A673 (cell line): ENCODE data around the gene ZBTB25. TPM values are rescaled to one million over a fixed set of nuclear protein-coding genes. Genes with fewer than 3 reads are reported as not detected.

Experiments
- BruUV-seq: library from RNA; stranded (reverse); fragments of 400-500 nt; replicated peaks from 2 replicates; lab custom pipeline; 2021; lab: Mats Ljungman, UMichigan
- CTCF ChIA-PET: fragments of 300-600 bp; sonication (Branson Sonifier 250); formaldehyde crosslinking; loops from one replicate; lab custom pipeline; 2022; ENCODE audit warnings: antibody characterized with exemption; lab: Charles Lee
- POLR2A ChIA-PET: fragments of 300-600 bp; sonication (Branson Sonifier 250); formaldehyde crosslinking; loops from one replicate; lab custom pipeline; 2022; ENCODE audit warnings: antibody characterized with exemption; ENCODE audit not compliant: low non-redundant PET; lab: Charles Lee
- DNase-seq: peaks from one replicate; pipeline ENCODE4 v3.0.0-alpha.2; 2015; ENCODE audit warnings: low spot score
- H3K27ac ChIP-seq: fragments of 200-600 bp; sonication (generic); 2 replicates; pipeline ENCODE4 v1.5.1; 2016; ENCODE audit warnings: mixed run types, low read depth, mild to moderate bottlenecking, mixed read lengths, antibody characterized with exemption, low read length; ENCODE audit not compliant: poor library complexity, severe bottlenecking
- H3K27me3 ChIP-seq: fragments of 200-600 bp; sonication (generic); replicated peaks from 2 replicates; pipeline ENCODE4 v1.6.1; 2017; ENCODE audit warnings: mixed run types, low read depth, mild to moderate bottlenecking, mixed read lengths, antibody characterized with exemption, low read length; ENCODE audit not compliant: insufficient read depth, poor library complexity
- H3K36me3 ChIP-seq: fragments of 200-600 bp; sonication (generic); 2 replicates; pipeline ENCODE4 v1.6.1; 2016; ENCODE audit warnings: mixed run types, mild to moderate bottlenecking, mixed read lengths, antibody characterized with exemption, low read length; ENCODE audit not compliant: insufficient read depth, poor library complexity, severe bottlenecking
- H3K4me1 ChIP-seq: fragments of 200-600 bp; sonication (generic); 2 replicates; pipeline ENCODE4 v1.6.1; 2017; ENCODE audit warnings: mixed run types, mild to moderate bottlenecking, mixed read lengths, antibody characterized with exemption, low read length; ENCODE audit not compliant: insufficient read depth, poor library complexity, severe bottlenecking
- H3K4me3 ChIP-seq: fragments of 200-600 bp; sonication (generic); 2 replicates; pipeline ENCODE4 v1.5.1; 2016; ENCODE audit warnings: low read depth, mixed run types, mild to moderate bottlenecking, mixed read lengths, low read length; ENCODE audit not compliant: poor library complexity, severe bottlenecking
- H3K9me3 ChIP-seq: fragments of 200-600 bp; sonication (generic); 2 replicates; pipeline ENCODE4 v1.6.1; 2016; ENCODE audit warnings: mixed run types, low read depth, mild to moderate bottlenecking, mixed read lengths, antibody characterized with exemption, low read length; ENCODE audit not compliant: poor library complexity, severe bottlenecking
- CTCF ChIP-seq: fragments of 300-800, 200-600 bp; sonication (generic); conservative IDR thresholded peaks from 2 replicates; pipeline ENCODE4 v1.5.1; 2017; ENCODE audit warnings: low read depth, mild to moderate bottlenecking, antibody characterized with exemption, low read length, moderate library complexity, mixed read lengths
- EZH2 ChIP-seq: fragments of 200-600 bp; sonication (generic); IDR thresholded peaks from 2 replicates; pipeline ENCODE4 v1.6.1; 2017; ENCODE audit warnings: borderline replicate concordance, low read depth, mild to moderate bottlenecking, mixed read lengths, antibody characterized with exemption, low read length; ENCODE audit not compliant: poor library complexity, severe bottlenecking
- intact Hi-C: fragments of 100-400 bp; cut with micrococcal nuclease; formaldehyde crosslinking; loops from one replicate; pipeline ENCODE4 v1.10.0; 2022; ENCODE audit not compliant: unreplicated experiment
- total RNA-seq: library from RNA; stranded (reverse); gene quantifications from 2 replicates; pipeline ENCODE4 v1.2.3, GENCODE V29; 2021

ZBTB25 gene
- total RNA-seq, 1 experiment from 2014 or later = 11.3 TPM

- no peak for DNase-seq
- POLR2A ChIA-PET = no interaction called here
- peaks cover 34% of the 10 kb centered on the region for H3K4me1 ChIP-seq
- no peaks in the 10 kb centered on the region for H3K27me3 ChIP-seq
- CTCF ChIA-PET = no interaction called here
- H3K36me3 ChIP-seq = no peaks in the 10 kb centered on the region
- no TSS peak for BruUV-seq
- no peak overlapping the region for H3K27ac ChIP-seq
- TF ChIP-seq EZH2 (no peak), CTCF (no peak)
- no peak overlapping the region for H3K4me3 ChIP-seq
- no peaks in the 10 kb centered on the region for H3K9me3 ChIP-seq
- intact Hi-C loops = no loop called here
These were observed 5.4 kb upstream of the ZBTB25 start for GRCh38 chr14:64509036-64509435.

- intact Hi-C loops = no loop called here
- POLR2A ChIA-PET = no interaction called here
- BruUV-seq = no TSS peak
These were observed 4.7 kb upstream of the ZBTB25 start for GRCh38 chr14:64508215-64508776.

GRCh38 chr14:64507376-64508156, 3.9 kb upstream of the ZBTB25 start:
- H3K4me3 ChIP-seq = peak overlapping the region; percentile 13
- no peak overlapping the region for H3K27ac ChIP-seq
- ChIA-PET POLR2A (interaction anchor here (0.6 kb wide), 1 partner anchor 110 kb away, joined by 3 read pairs; no protein-coding TSS in a partner anchor), CTCF (no interaction called here)
- peaks cover 35% of the 10 kb centered on the region for H3K4me1 ChIP-seq
- TF ChIP-seq CTCF (no peak), EZH2 (no peak)
- DNase-seq = no peak
- H3K27me3 ChIP-seq = no peaks in the 10 kb centered on the region
- no peaks in the 10 kb centered on the region for H3K9me3 ChIP-seq
- intact Hi-C loops = no loop called here
- no TSS peak for BruUV-seq
- H3K36me3 ChIP-seq = no peaks in the 10 kb centered on the region

More at GRCh38 chr14:64508215-64508776, 4.7 kb upstream of the ZBTB25 start:
- Histone ChIP-seq H3K4me1 (peaks cover 34% of the 10 kb centered on the region), H3K36me3 (no peaks in the 10 kb centered on the region), H3K9me3 (no peaks in the 10 kb centered on the region), H3K27me3 (no peaks in the 10 kb centered on the region), H3K4me3 (no peak overlapping the region), H3K27ac (peak overlapping the region; percentile 7)
- CTCF ChIA-PET = no interaction called here
- TF ChIP-seq CTCF (no peak), EZH2 (no peak)
- DNase-seq = no peak
